Uterus (tissue), 4 donors: ENCODE measurements around the gene GOLT1A. TPM values are rescaled to one million over a fixed set of nuclear protein-coding genes. Genes with fewer than 3 reads are reported as not detected.

Experiments used
- DNase-seq, 2 donors: peaks; one replicate each; pipeline ENCODE4 v3.0.0-alpha.2; 2019 to 2020
- H3K27ac ChIP-seq, 2 donors: fragments of 200-600 bp; sonication (generic); 1 replicate in 1 of 2; 2 replicates in 1 of 2; pipeline ENCODE4 v1.5.1; 2016 to 2018
- H3K27me3 ChIP-seq, 2 donors: fragments of 200-600 bp; sonication (generic); one replicate each; pipeline ENCODE4 v1.5.1; 2018 to 2019; ENCODE audit warnings: control low read depth in 1 of 2
- H3K36me3 ChIP-seq, 2 donors: fragments of 200-600 bp; sonication (generic); one replicate each; pipeline ENCODE4 v1.5.1; 2019; ENCODE audit warnings: control low read depth in 1 of 2
- H3K4me1 ChIP-seq, 2 donors: fragments of 200-600 bp; sonication (generic); one replicate each; pipeline ENCODE4 v1.5.1; 2018 to 2019; ENCODE audit warnings: control low read depth in 1 of 2
- H3K4me3 ChIP-seq, 2 donors: fragments of 200-600 bp; sonication (generic); 1 replicate in 1 of 2; 2 replicates in 1 of 2; pipeline ENCODE4 v1.5.1; 2018 to 2019; ENCODE audit warnings: mild to moderate bottlenecking in 1 of 2
- H3K9me3 ChIP-seq, 2 donors: fragments of 200-600 bp; sonication (generic); one replicate each; pipeline ENCODE4 v1.5.1; 2019; ENCODE audit warnings: control low read depth in 1 of 2
- CTCF ChIP-seq, 4 experiments: fragments of 200-600 bp in 2 of 4; fragments of 450-650 bp in 2 of 4; sonication (generic) in 2 of 4; IDR thresholded peaks; one replicate each; pipeline ENCODE4 v1.5.1; 2016 to 2019; ENCODE audit warnings: antibody characterized with exemption in 4 of 4, mild to moderate bottlenecking in 2 of 4, moderate library complexity in 1 of 4
- POLR2A ChIP-seq, 2 donors: fragments of 450-650 bp; IDR thresholded peaks; one replicate each; pipeline ENCODE4 v1.6.1; 2016; ENCODE audit warnings: antibody characterized with exemption in 2 of 2, mild to moderate bottlenecking in 1 of 2, moderate library complexity in 1 of 2
- intact Hi-C: fragments of 100-400 bp; cut with DNase I; formaldehyde crosslinking; loops from one replicate; pipeline ENCODE4 v1.15.1; 2023; ENCODE audit warnings: low total_unique reads
- total RNA-seq, 4 donors: library from RNA; depleted of rRNA in 3 of 4; stranded (reverse); fragments of >200 nt in 3 of 4; gene quantifications; one replicate each; pipeline versions ENCODE4 v1.1.0 to v1.2.4, GENCODE V29; 2014 to 2023
- donor health status: DM: yes; HTN: yes; CAD: no.

Gene GOLT1A
- total RNA-seq, 4 donors from 2014 or later, result 0.52 TPM; not detected in 3

- DNase-seq, result no peak
Measured at GRCh38 chr1:204217648-204218000, 3.8 kb upstream of the GOLT1A start.

GRCh38 chr1:204216880-204217647, 3.3 kb upstream of the GOLT1A start:
- intact Hi-C loops, result no loop called here
- no peak overlapping the region for H3K27ac ChIP-seq
- DNase-seq, result no peak

More at GRCh38 chr1:204217648-204218000, 3.8 kb upstream of the GOLT1A start:
- intact Hi-C loops, result no loop called here
- no peak for TF ChIP-seq CTCF (IDR thresholded peaks at IDR 0.05)
- no peak for TF ChIP-seq POLR2A (IDR thresholded peaks at IDR 0.05)
- Histone ChIP-seq H3K27ac (no peak overlapping the region), H3K4me1 (no peaks in the 10 kb centered on the region), H3K36me3 (no peaks in the 10 kb centered on the region), H3K9me3 (no peaks in the 10 kb centered on the region), H3K4me3 (no peak overlapping the region), H3K27me3 (no peaks in the 10 kb centered on the region)

DNA sequence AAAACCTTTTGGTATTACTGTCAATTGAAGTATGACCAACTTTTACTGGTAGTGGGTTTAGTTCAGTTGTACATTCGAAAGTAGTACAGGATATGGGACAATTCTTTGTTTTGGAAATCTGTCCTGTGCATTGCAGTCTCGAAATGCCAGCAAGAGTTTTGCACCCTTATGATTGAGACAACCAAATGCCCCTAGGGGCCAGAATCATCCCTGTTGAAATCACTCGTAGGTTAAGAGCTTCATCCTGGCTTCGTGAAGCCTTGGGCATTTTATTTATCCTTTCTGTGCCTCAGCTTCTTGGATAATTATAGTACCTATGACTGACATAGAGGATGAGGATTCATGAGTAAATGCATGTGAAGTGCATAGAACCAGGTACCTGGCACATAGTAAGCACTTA, 2.4 kb upstream of the GOLT1A start:
- intact Hi-C loops, result no loop called here

More at GRCh38 chr1:204216880-204217647, 3.3 kb upstream of the GOLT1A start:
- Histone ChIP-seq H3K4me1 (no peaks in the 10 kb centered on the region), H3K36me3 (no peaks in the 10 kb centered on the region), H3K4me3 (no peak overlapping the region), H3K27me3 (no peaks in the 10 kb centered on the region), H3K9me3 (no peaks in the 10 kb centered on the region)
- TF ChIP-seq CTCF (IDR thresholded peaks at IDR 0.05), result no peak
- TF ChIP-seq POLR2A (IDR thresholded peaks at IDR 0.05), result no peak

DNA sequence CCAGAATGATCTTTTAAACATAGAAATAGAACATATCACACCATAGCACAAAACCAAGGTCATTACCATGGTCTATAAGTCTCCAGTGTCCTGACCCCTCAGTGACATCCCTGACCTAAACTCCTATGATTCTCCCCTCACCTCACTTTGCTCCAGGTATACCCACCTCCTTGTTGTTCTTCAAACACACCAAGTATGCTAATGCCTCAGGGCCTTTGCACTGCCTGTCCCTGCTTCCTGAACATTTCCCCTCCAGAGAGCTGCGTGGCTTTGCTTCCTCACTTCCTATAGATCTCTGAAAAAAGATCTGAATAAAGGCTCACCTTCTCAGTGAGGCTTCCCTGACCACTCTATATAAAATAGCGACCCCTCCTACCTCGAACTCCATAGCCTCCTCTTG, 1.1 kb downstream of the GOLT1A start:
- H3K27me3 ChIP-seq, result no peaks in the 10 kb centered on the region
- no peak overlapping the region for H3K27ac ChIP-seq
- H3K4me1 ChIP-seq, result no peaks in the 10 kb centered on the region
- no peaks in the 10 kb centered on the region for H3K36me3 ChIP-seq
- intact Hi-C loops, result no loop called here
- TF ChIP-seq POLR2A (IDR thresholded peaks at IDR 0.05) (no peak), CTCF (IDR thresholded peaks at IDR 0.05) (no peak)
- H3K4me3 ChIP-seq, result no peak overlapping the region
- DNase-seq, result no peak
- no peaks in the 10 kb centered on the region for H3K9me3 ChIP-seq

More for the DNA sequence above, 2.4 kb upstream of the GOLT1A start:
- H3K4me3 ChIP-seq, result no peak overlapping the region
- no peak overlapping the region for H3K27ac ChIP-seq
- DNase-seq, result no peak
- H3K36me3 ChIP-seq, result no peaks in the 10 kb centered on the region
- H3K27me3 ChIP-seq, result no peaks in the 10 kb centered on the region
- TF ChIP-seq CTCF (IDR thresholded peaks at IDR 0.05), result no peak
- no peak for TF ChIP-seq POLR2A (IDR thresholded peaks at IDR 0.05)
- no peaks in the 10 kb centered on the region for H3K9me3 ChIP-seq
- H3K4me1 ChIP-seq, result no peaks in the 10 kb centered on the region

DNA sequence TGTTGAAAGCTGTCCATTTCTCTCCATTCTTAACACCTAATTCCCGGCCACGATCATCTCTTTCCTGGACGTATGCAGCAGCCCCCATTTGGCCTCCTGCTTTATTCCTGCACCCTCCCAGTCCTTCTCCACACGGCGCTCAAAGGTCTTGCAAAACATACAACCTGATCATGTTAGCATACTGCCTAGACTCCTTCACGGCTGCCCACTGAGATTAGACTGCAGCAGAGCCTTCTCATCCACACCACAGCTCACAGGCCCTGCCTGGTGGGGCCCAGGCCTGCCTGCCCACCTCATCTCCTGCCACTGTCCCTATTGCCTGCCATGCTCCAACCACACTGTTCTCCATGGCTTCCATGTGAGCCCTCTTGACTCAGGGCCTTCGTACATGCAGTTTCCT, 2.7 kb downstream of the GOLT1A start:
- Histone ChIP-seq H3K27ac (no peak overlapping the region), H3K36me3 (no peaks in the 10 kb centered on the region), H3K27me3 (no peaks in the 10 kb centered on the region), H3K4me3 (no peak overlapping the region), H3K4me1 (peaks cover 3% of the 10 kb centered on the region in 2 donors), H3K9me3 (no peaks in the 10 kb centered on the region)
- intact Hi-C loops, result no loop called here
- no peak for DNase-seq
- TF ChIP-seq POLR2A (IDR thresholded peaks at IDR 0.05) (no peak), CTCF (IDR thresholded peaks at IDR 0.05) (no peak)
